ENCODE measurements around the gene DOK3.

GRCh38 chr5:177540438-177540837 is 30.8 kb upstream of the DOK3 start:
- TF ChIP-seq CTCF (IDR thresholded peaks at IDR 0.05 in 2 of 3, conservative IDR thresholded peaks at IDR 0.05 in 1 of 3; ENCODE audit: borderline replicate concordance in 1 of 3, insufficient read depth in 1 of 3, low read depth in 2 of 3, low read length in 2 of 3) (no peak), ZFX (IDR thresholded peaks at IDR 0.05) (no peak), POLR2AphosphoS5 (IDR thresholded peaks at IDR 0.05; ENCODE audit: low read depth, low read length) (no peak), EZH2 (IDR thresholded peaks at IDR 0.05) (no peak), ZBTB33 (IDR thresholded peaks at IDR 0.05; ENCODE audit: extremely low read depth, insufficient replicate concordance, low read length) (no peak), EGR1 (IDR thresholded peaks at IDR 0.05; ENCODE audit: low read depth) (no peak), SP1 (IDR thresholded peaks at IDR 0.05; ENCODE audit: low read depth) (no peak), YY1 (IDR thresholded peaks at IDR 0.05; ENCODE audit: extremely low read depth, insufficient replicate concordance, low read depth, low read length) (no peak), ZNF274 (IDR thresholded peaks at IDR 0.05; ENCODE audit: low read depth, low read length) (no peak), RAD21 (IDR thresholded peaks at IDR 0.05; ENCODE audit: low read depth) (no peak)
- TF ChIP-seq, protein P1, sequence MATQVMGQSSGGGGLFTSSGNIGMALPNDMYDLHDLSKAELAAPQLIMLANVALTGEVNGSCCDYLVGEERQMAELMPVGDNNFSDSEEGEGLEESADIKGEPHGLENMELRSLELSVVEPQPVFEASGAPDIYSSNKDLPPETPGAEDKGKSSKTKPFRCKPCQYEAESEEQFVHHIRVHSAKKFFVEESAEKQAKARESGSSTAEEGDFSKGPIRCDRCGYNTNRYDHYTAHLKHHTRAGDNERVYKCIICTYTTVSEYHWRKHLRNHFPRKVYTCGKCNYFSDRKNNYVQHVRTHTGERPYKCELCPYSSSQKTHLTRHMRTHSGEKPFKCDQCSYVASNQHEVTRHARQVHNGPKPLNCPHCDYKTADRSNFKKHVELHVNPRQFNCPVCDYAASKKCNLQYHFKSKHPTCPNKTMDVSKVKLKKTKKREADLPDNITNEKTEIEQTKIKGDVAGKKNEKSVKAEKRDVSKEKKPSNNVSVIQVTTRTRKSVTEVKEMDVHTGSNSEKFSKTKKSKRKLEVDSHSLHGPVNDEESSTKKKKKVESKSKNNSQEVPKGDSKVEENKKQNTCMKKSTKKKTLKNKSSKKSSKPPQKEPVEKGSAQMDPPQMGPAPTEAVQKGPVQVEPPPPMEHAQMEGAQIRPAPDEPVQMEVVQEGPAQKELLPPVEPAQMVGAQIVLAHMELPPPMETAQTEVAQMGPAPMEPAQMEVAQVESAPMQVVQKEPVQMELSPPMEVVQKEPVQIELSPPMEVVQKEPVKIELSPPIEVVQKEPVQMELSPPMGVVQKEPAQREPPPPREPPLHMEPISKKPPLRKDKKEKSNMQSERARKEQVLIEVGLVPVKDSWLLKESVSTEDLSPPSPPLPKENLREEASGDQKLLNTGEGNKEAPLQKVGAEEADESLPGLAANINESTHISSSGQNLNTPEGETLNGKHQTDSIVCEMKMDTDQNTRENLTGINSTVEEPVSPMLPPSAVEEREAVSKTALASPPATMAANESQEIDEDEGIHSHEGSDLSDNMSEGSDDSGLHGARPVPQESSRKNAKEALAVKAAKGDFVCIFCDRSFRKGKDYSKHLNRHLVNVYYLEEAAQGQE (IDR thresholded peaks at IDR 0.05; ENCODE audit: low read depth): no peak
